Body of pancreas (tissue), 4 donors: ENCODE data around the gene TRAF3. TPM values are rescaled to one million over a fixed set of nuclear protein-coding genes. Genes with fewer than 3 reads are reported as not detected.

Experiments
- ATAC-seq: fragments of 150-250 bp; one replicate; pipeline ENCODE4 v1.9.1; 2016
- DNase-seq, 4 donors: peaks; one replicate each; pipeline ENCODE4 v3.0.0-alpha.2; 2019
- H3K27ac ChIP-seq, 4 donors: fragments of 200-600 bp; sonication (generic); 1 replicate in 3 of 4; 2 replicates in 1 of 4; pipeline versions ENCODE4 v1.5.1 to v1.6.1; 2016 to 2019; ENCODE audit warnings: mild to moderate bottlenecking in 1 of 4, mixed read lengths in 1 of 4, moderate library complexity in 1 of 4
- H3K27me3 ChIP-seq, 2 donors: fragments of 200-600 bp; sonication (generic); one replicate each; pipeline ENCODE4 v1.6.0; 2016; ENCODE audit warnings: mild to moderate bottlenecking in 1 of 2
- H3K36me3 ChIP-seq, 2 donors: fragments of 200-600 bp; sonication (generic); replicated peaks in 1 of 2; 2 replicates each; pipeline ENCODE4 v1.5.1; 2016; ENCODE audit warnings: low read depth in 2 of 2; ENCODE audit not compliant: insufficient read depth in 1 of 2
- H3K4me1 ChIP-seq: fragments of 200-600 bp; sonication (generic); one replicate; pipeline ENCODE4 v1.6.0; 2016
- H3K4me3 ChIP-seq, 2 donors: fragments of 200-600 bp; sonication (generic); 1 replicate in 1 of 2; 2 replicates in 1 of 2; pipeline ENCODE4 v1.5.1; 2016 to 2019
- H3K9me3 ChIP-seq, 3 donors: fragments of 200-600 bp; sonication (generic); 1 replicate in 2 of 3; 2 replicates in 1 of 3; pipeline ENCODE4 v1.5.1; 2016
- CTCF ChIP-seq, 7 experiments: fragments of 450-650 bp in 4 of 7; fragments of 200-600 bp in 3 of 7; sonication (generic) in 3 of 7; IDR thresholded peaks; one replicate each; pipeline ENCODE4 v1.5.1; 2016 to 2019; ENCODE audit warnings: antibody characterized with exemption in 7 of 7
- POLR2A ChIP-seq, 3 donors: fragments of 450-650 bp; IDR thresholded peaks; one replicate each; pipeline ENCODE4 v1.6.1; 2016; ENCODE audit warnings: antibody characterized with exemption in 3 of 3, mild to moderate bottlenecking in 2 of 3
- whole genome bisulfite sequencing, 2 donors: methylation state at CpG; one replicate each; pipeline ENCODE4 v1.1.5; 2017; 5-methylcytosine and 5-hydroxymethylcytosine counted together
- intact Hi-C: fragments of 100-400 bp; cut with DNase I; formaldehyde crosslinking; loops from one replicate; pipeline ENCODE4 v1.15.1; 2023
- total RNA-seq, 2 donors: library from RNA; depleted of rRNA; stranded (reverse); fragments of >200 nt; gene quantifications; one replicate each; pipeline ENCODE4 v1.1.0, GENCODE V29; 2016

Gene TRAF3
- total RNA-seq, 2 donors from 2014 or later = 10.4 to 22.7 TPM

GRCh38 chr14:102916347-102917055, 139.3 kb downstream of the TRAF3 start:
- TF ChIP-seq POLR2A (IDR thresholded peaks at IDR 0.05) (no peak), CTCF (IDR thresholded peaks at IDR 0.05) (no peak)
- ATAC-seq = no peak
- no peak overlapping the region for H3K27ac ChIP-seq
- 66 to 77% methylated on average over 10 to 18 of the region's 18 CpGs for WGBS, 2 donors
- H3K4me1 ChIP-seq = no peaks in the 10 kb centered on the region
- intact Hi-C loops = no loop called here
- no peaks in the 10 kb centered on the region for H3K36me3 ChIP-seq
- no peak for DNase-seq
- no peak overlapping the region for H3K4me3 ChIP-seq
- H3K9me3 ChIP-seq = no peaks in the 10 kb centered on the region
- no peaks in the 10 kb centered on the region for H3K27me3 ChIP-seq

- WGBS, 2 donors = 61 to 73% methylated on average over 4 to 6 of the region's 6 CpGs
Observed at GRCh38 chr14:102917056-102917385, 139.8 kb downstream of the TRAF3 start.

GRCh38 chr14:102917469-102918211, 140.4 kb downstream of the TRAF3 start:
- peak in 3 of 4 donors; percentile 42 to 65 (median 46) for DNase-seq
- Histone ChIP-seq H3K4me3 (no peak overlapping the region), H3K9me3 (no peaks in the 10 kb centered on the region), H3K36me3 (no peaks in the 10 kb centered on the region), H3K27me3 (no peaks in the 10 kb centered on the region), H3K27ac (no peak overlapping the region), H3K4me1 (peaks cover 1% of the 10 kb centered on the region)
- no peak for ATAC-seq
- intact Hi-C loops = no loop called here
- TF ChIP-seq POLR2A (IDR thresholded peaks at IDR 0.05) (no peak), CTCF (IDR thresholded peaks at IDR 0.05) (peak; percentile 31 to 56 (median 46))
- WGBS, 2 donors = 35 to 37% methylated on average over 5 to 12 of the region's 12 CpGs

More at GRCh38 chr14:102917056-102917385, 139.8 kb downstream of the TRAF3 start:
- Histone ChIP-seq H3K27me3 (no peaks in the 10 kb centered on the region), H3K4me3 (no peak overlapping the region), H3K4me1 (no peaks in the 10 kb centered on the region), H3K27ac (no peak overlapping the region), H3K9me3 (no peaks in the 10 kb centered on the region), H3K36me3 (no peaks in the 10 kb centered on the region)
- DNase-seq = no peak
- intact Hi-C loops = no loop called here
- no peak for ATAC-seq
- TF ChIP-seq CTCF (IDR thresholded peaks at IDR 0.05) = no peak
- TF ChIP-seq POLR2A (IDR thresholded peaks at IDR 0.05) = no peak

- Histone ChIP-seq H3K9me3 (no peaks in the 10 kb centered on the region), H3K4me1 (peaks cover 8% of the 10 kb centered on the region), H3K27ac (no peak overlapping the region), H3K27me3 (peaks cover 0 to 5% of the 10 kb centered on the region in 2 donors), H3K4me3 (no peak overlapping the region), H3K36me3 (no peaks in the 10 kb centered on the region)
- 50 to 53% methylated on average over 2 of the region's 2 CpGs for WGBS, 2 donors
- DNase-seq (no peak), ATAC-seq (no peak)
- TF ChIP-seq CTCF (IDR thresholded peaks at IDR 0.05) = no peak
- no peak for TF ChIP-seq POLR2A (IDR thresholded peaks at IDR 0.05)
- intact Hi-C loops = no loop called here
Observed at GRCh38 chr14:102918438-102918837, 141.2 kb downstream of the TRAF3 start.
